H1 (cell line): Measurements from ENCODE around the gene ASXL2.

Experiments
- ATF2 ChIP-seq: IDR thresholded peaks from 2 replicates; pipeline ENCODE4 v1.6.1; 2012; ENCODE audit warnings: low read length, inconsistent platforms
- BACH1 ChIP-seq: IDR thresholded peaks from 2 replicates; pipeline ENCODE4 v1.6.1; 2012; ENCODE audit warnings: low read length, improper control_type of control experiment
- BCL11A ChIP-seq, 2 experiments: IDR thresholded peaks; one replicate each; pipeline ENCODE4 v1.6.1; 2011; ENCODE audit warnings: low read depth in 2 of 2, low read length in 2 of 2, mild to moderate bottlenecking in 2 of 2
- EP300 ChIP-seq, 2 experiments: IDR thresholded peaks; 1 replicate in 1 of 2; 2 replicates in 1 of 2; pipeline ENCODE4 v1.6.1; 2011 to 2012; ENCODE audit warnings: low read depth in 2 of 2, low read length in 2 of 2, mild to moderate bottlenecking in 2 of 2, borderline replicate concordance in 1 of 2, inconsistent platforms in 1 of 2, moderate library complexity in 1 of 2
- MAX ChIP-seq: IDR thresholded peaks from 2 replicates; pipeline ENCODE4 v1.6.1; 2012; ENCODE audit warnings: inconsistent platforms
- POLR2A ChIP-seq, 2 experiments: IDR thresholded peaks; 1 replicate in 1 of 2; 2 replicates in 1 of 2; pipeline ENCODE4 v1.6.1; 2011; ENCODE audit warnings: low read depth in 2 of 2, low read length in 2 of 2, mild to moderate bottlenecking in 2 of 2; ENCODE audit errors: control extremely low read depth in 1 of 2
- POLR2AphosphoS5 ChIP-seq: IDR thresholded peaks from 2 replicates; pipeline ENCODE4 v1.6.1; 2011; ENCODE audit warnings: low read depth, low read length
- SRF ChIP-seq: IDR thresholded peaks from 2 replicates; pipeline ENCODE4 v1.6.1; 2011; ENCODE audit warnings: mild to moderate bottlenecking, low read depth, low read length, moderate library complexity
- TF ChIP-seq, protein P1 (sequence below), 3 experiments: IDR thresholded peaks; 1 replicate in 2 of 3; 2 replicates in 1 of 3; pipeline versions ENCODE4 v1.5.1 to v1.6.1; 2011; ENCODE audit warnings: low read length in 3 of 3, mild to moderate bottlenecking in 3 of 3, inconsistent platforms in 2 of 3, low read depth in 1 of 3, moderate library complexity in 1 of 3; ENCODE audit not compliant: insufficient read depth in 1 of 3; ENCODE audit errors: control extremely low read depth in 1 of 3

DNA sequence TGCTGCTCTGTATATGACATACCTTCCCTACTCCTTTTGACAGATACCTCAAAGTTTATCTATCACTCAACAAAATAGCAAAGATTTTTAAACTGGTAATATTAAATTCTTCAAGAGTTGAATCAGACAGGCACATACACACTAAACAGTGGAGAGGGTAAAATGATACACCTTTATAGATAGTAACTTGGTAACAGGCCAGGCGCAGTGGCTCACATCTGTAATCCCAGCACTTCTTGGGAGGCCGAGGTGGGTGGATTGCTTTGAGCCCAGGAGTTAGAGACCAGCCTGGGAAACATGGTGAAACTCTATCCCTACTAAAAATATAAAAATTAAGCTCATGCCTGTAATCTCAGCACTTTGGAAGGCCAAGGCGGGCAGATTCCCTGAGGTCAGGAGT, 23.2 kb downstream of the ASXL2 start:
- TF ChIP-seq POLR2AphosphoS5 (no peak), ATF2 (no peak), SRF (no peak), EP300 (IDR thresholded peaks at IDR 0.05; ENCODE audit: borderline replicate concordance in 1 of 2, low read depth in 2 of 2, low read length in 2 of 2) (no peak), MAX (no peak), POLR2A (IDR thresholded peaks at IDR 0.05; ENCODE audit: control extremely low read depth in 1 of 2, low read depth in 2 of 2, low read length in 2 of 2) (no peak), BCL11A (IDR thresholded peaks at IDR 0.05; ENCODE audit: low read depth in 2 of 2, low read length in 2 of 2) (no peak), BACH1 (no peak)
- TF ChIP-seq, protein P1, sequence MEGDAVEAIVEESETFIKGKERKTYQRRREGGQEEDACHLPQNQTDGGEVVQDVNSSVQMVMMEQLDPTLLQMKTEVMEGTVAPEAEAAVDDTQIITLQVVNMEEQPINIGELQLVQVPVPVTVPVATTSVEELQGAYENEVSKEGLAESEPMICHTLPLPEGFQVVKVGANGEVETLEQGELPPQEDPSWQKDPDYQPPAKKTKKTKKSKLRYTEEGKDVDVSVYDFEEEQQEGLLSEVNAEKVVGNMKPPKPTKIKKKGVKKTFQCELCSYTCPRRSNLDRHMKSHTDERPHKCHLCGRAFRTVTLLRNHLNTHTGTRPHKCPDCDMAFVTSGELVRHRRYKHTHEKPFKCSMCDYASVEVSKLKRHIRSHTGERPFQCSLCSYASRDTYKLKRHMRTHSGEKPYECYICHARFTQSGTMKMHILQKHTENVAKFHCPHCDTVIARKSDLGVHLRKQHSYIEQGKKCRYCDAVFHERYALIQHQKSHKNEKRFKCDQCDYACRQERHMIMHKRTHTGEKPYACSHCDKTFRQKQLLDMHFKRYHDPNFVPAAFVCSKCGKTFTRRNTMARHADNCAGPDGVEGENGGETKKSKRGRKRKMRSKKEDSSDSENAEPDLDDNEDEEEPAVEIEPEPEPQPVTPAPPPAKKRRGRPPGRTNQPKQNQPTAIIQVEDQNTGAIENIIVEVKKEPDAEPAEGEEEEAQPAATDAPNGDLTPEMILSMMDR (IDR thresholded peaks at IDR 0.05; ENCODE audit: control extremely low read depth in 1 of 3, insufficient read depth in 1 of 3, low read depth in 1 of 3, low read length in 3 of 3): no peak
